KOPT-K1 (cell line): ENCODE data around the gene MID1.

ENCODE experiments used
- H3K27ac ChIP-seq: fragments of 200-600 bp; sonication (generic); 2 replicates; pipeline ENCODE4 v1.5.1; 2016; ENCODE audit warnings: antibody characterized with exemption, mild to moderate bottlenecking, low read depth, low read length; ENCODE audit not compliant: poor library complexity, severe bottlenecking
- H3K36me3 ChIP-seq: fragments of 200-600 bp; sonication (generic); 2 replicates; pipeline ENCODE4 v1.5.1; 2017; ENCODE audit warnings: antibody characterized with exemption, mild to moderate bottlenecking, low read length, moderate library complexity; ENCODE audit not compliant: insufficient read depth
- H3K9me3 ChIP-seq: fragments of 200-600 bp; sonication (generic); 2 replicates; pipeline ENCODE4 v1.5.1; 2017; ENCODE audit warnings: antibody characterized with exemption, low read length, mild to moderate bottlenecking; ENCODE audit not compliant: insufficient read depth, poor library complexity, severe bottlenecking

MID1 gene

GRCh38 chrX:10630320-10630719 lies 9.9 kb upstream of the MID1 start:
- Histone ChIP-seq H3K27ac (no peak overlapping the region), H3K9me3 (no peaks in the 10 kb centered on the region), H3K36me3 (no peaks in the 10 kb centered on the region)

GRCh38 chrX:10629905-10630304 lies 9.5 kb upstream of the MID1 start:
- Histone ChIP-seq H3K9me3 (no peaks in the 10 kb centered on the region), H3K27ac (no peak overlapping the region), H3K36me3 (no peaks in the 10 kb centered on the region)

GRCh38 chrX:10628906-10629305 lies 8.5 kb upstream of the MID1 start:
- Histone ChIP-seq H3K27ac (no peak overlapping the region), H3K36me3 (no peaks in the 10 kb centered on the region), H3K9me3 (no peaks in the 10 kb centered on the region)

- no peaks in the 10 kb centered on the region for H3K36me3 ChIP-seq
- no peaks in the 10 kb centered on the region for H3K9me3 ChIP-seq
Measured at GRCh38 chrX:10622197-10622596, 1.8 kb upstream of the MID1 start.

GRCh38 chrX:10619425-10620046 lies 849 bp downstream of the MID1 start:
- no peak overlapping the region for H3K27ac ChIP-seq
- H3K36me3 ChIP-seq, result no peaks in the 10 kb centered on the region
- no peaks in the 10 kb centered on the region for H3K9me3 ChIP-seq

More at GRCh38 chrX:10622197-10622596, 1.8 kb upstream of the MID1 start:
- H3K27ac ChIP-seq, result no peak overlapping the region

GRCh38 chrX:10618961-10619360 lies 1.4 kb downstream of the MID1 start:
- H3K27ac ChIP-seq, result no peak overlapping the region
- no peaks in the 10 kb centered on the region for H3K9me3 ChIP-seq

GRCh38 chrX:10617999-10618351 lies 2.4 kb downstream of the MID1 start:
- H3K36me3 ChIP-seq, result no peaks in the 10 kb centered on the region
- no peak overlapping the region for H3K27ac ChIP-seq
- no peaks in the 10 kb centered on the region for H3K9me3 ChIP-seq

More at GRCh38 chrX:10618961-10619360, 1.4 kb downstream of the MID1 start:
- no peaks in the 10 kb centered on the region for H3K36me3 ChIP-seq

- Histone ChIP-seq H3K9me3 (no peaks in the 10 kb centered on the region), H3K27ac (no peak overlapping the region), H3K36me3 (no peaks in the 10 kb centered on the region)
Measured at GRCh38 chrX:10617186-10617998, 3.0 kb downstream of the MID1 start.

GRCh38 chrX:10615931-10616774 lies 4.2 kb downstream of the MID1 start:
- Histone ChIP-seq H3K36me3 (no peaks in the 10 kb centered on the region), H3K27ac (no peak overlapping the region)

GRCh38 chrX:10612215-10612614 lies 8.2 kb downstream of the MID1 start:
- H3K9me3 ChIP-seq, result no peaks in the 10 kb centered on the region
- H3K36me3 ChIP-seq, result no peaks in the 10 kb centered on the region
- no peak overlapping the region for H3K27ac ChIP-seq

More at GRCh38 chrX:10615931-10616774, 4.2 kb downstream of the MID1 start:
- no peaks in the 10 kb centered on the region for H3K9me3 ChIP-seq

- Histone ChIP-seq H3K27ac (no peak overlapping the region), H3K9me3 (no peaks in the 10 kb centered on the region), H3K36me3 (no peaks in the 10 kb centered on the region)
Measured at GRCh38 chrX:10611441-10612090, 8.8 kb downstream of the MID1 start.

- no peaks in the 10 kb centered on the region for H3K36me3 ChIP-seq
- H3K27ac ChIP-seq, result no peak overlapping the region
- H3K9me3 ChIP-seq, result no peaks in the 10 kb centered on the region
Measured at GRCh38 chrX:10608099-10608498, 12.3 kb downstream of the MID1 start.

- no peaks in the 10 kb centered on the region for H3K36me3 ChIP-seq
- no peak overlapping the region for H3K27ac ChIP-seq
- H3K9me3 ChIP-seq, result no peaks in the 10 kb centered on the region
Measured at GRCh38 chrX:10607233-10607632, 13.2 kb downstream of the MID1 start.

- Histone ChIP-seq H3K36me3 (no peaks in the 10 kb centered on the region), H3K9me3 (no peaks in the 10 kb centered on the region), H3K27ac (no peak overlapping the region)
Measured at GRCh38 chrX:10603612-10604011, 16.8 kb downstream of the MID1 start.

- Histone ChIP-seq H3K9me3 (no peaks in the 10 kb centered on the region), H3K36me3 (no peaks in the 10 kb centered on the region), H3K27ac (no peak overlapping the region)
Measured at GRCh38 chrX:10602646-10603045, 17.7 kb downstream of the MID1 start.
